NCI-H1417 treated with DMSO at 0.1 percent for 48 hours (cell line): ENCODE measurements around the gene SUPT4H1.

Experiments
- DNase-seq: peaks from one replicate; lab custom pipeline; 2025; lab: John Stamatoyannopoulos, UW

The SUPT4H1 gene

DNA sequence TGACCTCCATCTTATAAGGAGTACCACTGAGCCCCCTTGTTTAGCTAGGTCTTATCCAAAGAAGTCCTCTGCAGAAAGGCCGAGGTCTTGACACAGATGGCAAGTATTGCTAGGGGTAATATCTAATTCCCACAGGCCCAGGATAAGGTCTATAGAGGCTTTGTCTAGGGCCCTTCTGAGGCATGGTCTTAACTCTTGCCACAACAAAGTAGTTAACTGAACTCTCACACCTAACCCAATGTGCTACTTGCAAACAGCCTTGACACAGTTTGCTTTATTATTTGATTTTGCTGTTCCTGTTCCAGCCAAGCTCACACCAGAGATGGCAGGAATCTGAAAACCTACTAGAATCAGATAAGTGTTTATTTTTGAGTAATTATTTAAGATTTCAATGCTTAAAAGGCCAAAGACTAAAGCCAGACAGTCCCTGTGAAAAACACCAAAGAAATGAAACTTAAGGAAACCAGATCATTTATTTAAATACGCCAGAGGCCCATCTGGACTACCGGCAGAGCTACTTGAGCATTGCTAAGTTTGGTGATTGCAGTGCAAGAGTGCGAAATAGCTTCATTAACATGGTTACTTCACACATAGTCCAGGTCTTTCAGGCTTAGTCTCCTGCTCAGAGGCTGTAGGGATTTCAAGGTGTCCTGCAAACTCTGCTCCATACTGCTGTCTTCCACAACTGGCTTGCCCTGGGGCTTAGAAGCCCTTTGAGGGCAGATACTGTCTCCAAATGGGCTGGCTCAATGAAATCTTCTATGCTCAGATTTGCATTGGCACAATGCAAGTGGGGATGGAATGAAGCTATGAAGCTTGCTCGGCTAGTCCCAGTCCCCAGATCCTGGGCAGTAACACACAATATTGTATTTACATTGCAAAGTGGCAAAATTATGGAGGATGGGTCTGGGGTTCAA, 28.5 kb upstream of the SUPT4H1 start:
- DNase-seq, result no peak

DNA sequence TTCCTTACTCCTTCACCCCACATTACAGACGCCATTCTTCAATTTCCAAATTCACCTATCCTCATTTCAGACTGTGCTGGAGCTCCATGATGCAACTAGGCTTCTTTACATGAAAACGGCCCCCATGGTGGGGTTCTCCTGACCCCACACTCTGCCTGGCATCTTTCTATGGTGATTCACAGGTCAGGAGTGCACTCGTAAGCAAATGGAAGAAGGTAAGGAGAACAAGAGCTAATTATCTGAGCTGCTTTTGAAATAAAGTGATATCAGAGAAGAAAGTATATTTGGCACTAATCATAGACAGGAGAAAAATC, 27.5 kb upstream of the SUPT4H1 start:
- DNase-seq, result no peak

DNA sequence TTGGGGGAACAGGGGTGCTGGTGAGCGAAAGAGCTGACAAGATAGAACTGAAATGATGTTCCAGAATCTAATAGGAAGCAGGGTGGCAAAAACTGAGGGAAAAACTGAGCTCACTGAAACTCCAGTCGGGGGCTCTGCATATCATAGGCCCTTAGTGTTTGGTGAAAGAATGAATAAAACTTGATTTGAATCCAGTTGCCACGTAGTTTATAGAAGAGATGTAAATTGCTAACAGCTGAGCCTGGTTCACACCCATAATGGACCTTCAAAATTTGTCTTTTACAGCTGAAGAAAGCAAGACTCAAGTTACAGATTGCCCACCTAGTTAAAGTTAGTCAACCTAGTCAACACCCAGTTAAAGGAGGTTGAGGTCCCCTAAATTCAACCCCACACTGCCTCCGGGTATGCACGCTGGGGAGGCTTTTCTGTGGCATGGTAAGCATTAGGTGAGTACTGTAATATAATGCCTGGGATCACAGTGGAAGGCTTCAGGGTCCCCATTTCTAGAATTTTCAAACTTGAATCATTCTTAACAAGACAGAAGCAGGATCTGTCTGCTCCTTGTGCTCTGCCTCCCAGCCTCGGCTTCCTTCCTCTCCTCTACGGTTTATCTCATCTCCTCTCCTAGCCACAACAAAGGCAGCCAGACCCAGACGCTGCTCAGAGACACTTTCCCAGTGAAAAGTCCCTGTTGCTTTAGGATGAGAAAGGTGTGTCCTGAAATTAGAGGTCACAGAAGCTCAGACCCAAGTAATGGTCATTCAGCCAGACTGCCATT, 26.9 kb upstream of the SUPT4H1 start:
- no peak for DNase-seq

DNA sequence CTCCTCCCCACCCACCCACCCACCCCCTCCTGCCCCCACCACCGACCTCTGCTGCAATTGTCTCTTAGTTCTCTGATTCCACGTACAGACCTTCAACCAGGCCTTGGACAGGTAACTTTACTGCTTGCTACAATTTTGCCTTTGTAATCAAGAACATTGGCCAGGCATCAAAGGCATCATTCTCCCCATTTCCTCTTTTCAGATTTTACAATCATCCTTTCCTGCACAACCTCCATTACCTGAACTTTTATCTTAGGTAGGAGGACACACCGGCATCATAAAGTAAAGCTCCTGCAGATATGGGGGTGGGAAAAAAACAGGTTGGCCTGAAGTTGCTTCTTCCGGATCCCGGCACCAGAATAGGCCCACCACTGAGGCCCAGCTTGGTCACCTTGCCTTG, 25.7 kb upstream of the SUPT4H1 start:
- DNase-seq, result no peak

DNA sequence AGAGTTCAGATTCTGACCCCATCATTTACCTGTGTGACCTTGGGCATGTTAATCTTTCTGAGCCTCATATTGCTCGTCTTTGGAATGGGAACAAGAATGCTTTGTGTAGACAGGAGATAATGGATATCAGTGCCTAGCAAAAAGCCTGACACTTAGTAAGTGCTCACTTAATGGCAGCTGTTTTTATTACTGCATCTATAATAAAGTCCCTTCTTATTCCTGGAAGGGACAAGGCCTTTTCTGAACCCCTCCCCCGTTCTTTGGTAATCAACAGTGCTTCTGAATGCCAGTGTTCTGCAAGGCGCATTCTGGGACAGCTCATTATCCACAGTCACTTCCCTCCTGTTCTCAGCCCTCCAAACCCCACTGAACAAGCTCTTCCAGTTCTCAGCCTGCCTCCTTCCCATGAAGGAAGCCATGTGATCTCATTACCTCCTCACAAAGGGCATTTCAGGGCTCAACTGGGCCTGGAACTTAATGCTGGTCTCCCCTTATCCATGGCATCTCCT, 25.1 kb upstream of the SUPT4H1 start:
- DNase-seq, result no peak

DNA sequence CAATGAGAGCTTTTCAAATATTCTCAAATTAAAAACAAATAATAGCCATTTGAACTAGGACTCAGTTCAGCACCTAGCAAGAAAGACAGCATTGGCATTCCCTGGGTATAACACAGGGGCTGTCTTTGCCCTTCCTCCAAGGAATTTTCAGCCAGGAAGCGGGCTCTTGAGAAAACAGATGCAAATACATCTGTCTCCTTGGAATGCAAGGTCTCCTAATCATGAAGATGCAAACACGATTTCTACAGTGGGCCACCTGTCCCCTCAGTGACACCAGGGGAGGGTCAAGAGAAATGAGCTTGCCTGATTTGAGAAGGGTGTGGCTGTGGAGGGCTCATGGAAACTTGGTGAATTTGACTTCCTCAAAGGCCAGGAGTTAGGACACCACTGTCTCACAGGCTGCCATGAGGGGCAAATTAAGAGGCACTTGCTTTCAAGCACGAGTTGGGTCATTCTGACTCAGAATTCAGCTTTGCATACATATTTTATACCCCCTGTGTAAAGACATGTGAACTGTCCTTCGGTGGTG, 24.5 kb upstream of the SUPT4H1 start:
- no peak for DNase-seq

DNA sequence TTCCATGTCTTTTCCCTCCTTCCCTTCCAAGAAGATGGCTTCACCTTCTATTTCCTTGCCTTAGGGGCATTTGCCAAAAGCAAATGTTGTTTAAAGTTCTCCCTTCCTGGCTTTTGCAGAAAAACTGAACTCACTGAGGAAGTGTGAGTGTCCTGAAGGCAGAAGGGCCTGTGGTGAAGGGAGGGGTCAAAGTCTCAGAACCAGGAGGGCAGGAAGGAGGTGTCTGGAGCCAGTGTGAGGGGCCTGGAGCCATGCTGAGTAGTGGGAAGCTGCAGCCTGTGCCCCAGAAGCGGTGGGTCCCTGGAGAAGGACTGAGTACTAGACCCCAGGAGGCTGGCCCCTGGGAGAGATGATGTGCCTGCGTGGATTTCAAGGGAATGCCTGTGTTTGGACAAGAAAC, 23.8 kb upstream of the SUPT4H1 start:
- no peak for DNase-seq

DNA sequence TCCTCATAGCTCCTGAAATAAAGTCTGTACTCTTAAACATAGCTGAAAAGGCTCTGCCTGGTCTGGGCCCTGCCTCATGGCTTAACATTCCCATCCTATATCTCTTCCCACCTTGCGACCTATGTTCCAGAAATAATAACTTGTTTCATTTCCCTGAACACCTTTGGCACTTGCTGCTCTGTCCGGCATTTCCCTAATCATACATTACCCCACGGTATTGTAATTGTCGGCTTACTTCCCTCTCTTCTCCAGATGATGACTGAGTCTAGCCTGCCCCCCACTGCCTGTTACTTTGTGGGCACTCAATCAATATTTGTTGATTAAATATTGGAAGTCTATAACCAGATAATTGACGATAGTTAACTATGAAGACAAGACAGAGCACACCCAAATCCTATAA, 23.3 kb upstream of the SUPT4H1 start:
- no peak for DNase-seq

DNA sequence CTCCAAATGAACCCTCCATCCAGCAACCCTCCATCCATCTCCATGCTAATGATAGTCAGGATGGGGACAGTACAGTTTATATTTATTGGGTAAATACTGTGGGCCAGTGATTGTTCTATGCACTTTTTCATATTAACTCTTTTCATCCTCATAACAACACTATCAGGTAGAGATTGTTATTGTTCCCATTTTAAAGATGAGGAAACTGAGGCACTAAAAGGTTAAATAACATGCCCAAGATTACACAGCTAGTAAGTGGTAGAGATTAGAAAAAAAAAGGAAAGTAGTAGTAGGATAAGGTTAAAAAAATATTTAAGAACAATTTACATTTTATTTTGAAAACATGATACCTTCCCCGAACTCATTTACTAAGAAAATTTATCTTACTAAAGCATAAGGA, 21.9 kb upstream of the SUPT4H1 start:
- DNase-seq, result no peak

DNA sequence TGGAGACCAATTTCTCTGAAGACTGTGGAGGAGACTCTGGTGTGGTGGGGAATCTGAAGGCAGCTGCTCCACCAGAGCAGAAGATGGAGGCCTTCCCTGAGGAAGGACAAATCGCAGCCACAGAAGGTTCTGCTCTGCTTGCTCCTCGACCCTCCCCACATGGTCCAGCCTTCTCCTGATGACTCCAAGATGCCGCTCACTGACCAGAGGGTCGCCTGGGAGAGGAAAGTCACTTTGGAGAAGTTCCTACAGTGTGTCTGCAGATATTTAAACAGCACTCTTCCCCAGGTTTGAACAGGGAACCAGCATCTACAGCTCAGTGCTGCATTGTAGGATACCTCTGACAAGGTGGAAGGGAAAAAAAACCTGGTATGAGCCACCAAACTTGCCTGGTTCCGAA, 21.0 kb upstream of the SUPT4H1 start:
- no peak for DNase-seq

DNA sequence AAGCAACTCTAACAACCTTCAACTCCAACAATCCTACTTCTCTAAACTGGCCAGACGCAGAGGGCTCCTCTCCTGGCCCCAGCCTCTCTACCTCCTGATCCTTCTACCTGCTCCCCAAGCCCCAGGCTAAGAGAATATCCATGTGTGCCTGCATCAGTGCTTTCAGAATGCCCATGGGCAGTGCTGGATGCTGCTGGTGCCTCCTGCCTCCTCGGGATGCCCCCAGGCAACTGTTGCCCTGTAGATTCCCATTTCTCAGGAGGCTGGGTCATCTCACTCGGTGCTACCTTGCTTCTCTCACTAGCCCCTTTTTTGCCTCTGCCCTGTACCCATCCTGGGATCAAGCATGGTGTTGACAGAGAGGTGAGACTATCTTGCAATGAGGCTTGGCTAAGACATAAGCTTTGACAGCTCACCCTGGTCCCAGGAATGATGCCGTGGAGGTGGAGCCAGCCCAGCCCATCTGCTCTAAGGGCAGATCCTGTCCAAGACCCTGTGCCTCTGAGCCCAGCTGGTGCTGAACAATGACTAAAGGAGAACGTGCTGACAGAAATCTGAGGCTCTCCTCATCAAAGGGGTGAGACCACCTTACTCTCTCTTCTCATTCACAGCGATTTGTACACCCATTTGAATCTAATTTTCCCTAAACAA, 19.4 kb upstream of the SUPT4H1 start:
- DNase-seq, result no peak

DNA sequence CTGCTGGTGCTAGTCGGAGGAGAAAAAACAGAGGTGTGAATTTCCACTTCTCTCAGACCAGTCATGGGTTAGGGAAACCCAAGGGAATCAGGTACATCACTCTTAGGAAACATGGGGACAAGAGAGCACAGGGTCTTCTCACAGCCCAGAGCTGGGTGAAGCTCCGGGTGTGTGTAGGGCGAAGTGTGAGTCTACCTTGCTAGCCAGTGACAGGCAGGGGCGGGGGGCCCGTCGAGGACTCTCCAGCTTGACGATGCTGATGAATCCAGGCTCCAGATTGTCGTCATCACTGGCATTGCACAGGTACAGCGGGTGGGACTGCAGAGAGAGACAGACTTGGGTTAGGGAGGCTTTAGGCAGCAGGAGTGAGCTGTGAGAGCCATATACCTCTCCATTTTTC, 18.7 kb upstream of the SUPT4H1 start:
- no peak for DNase-seq

DNA sequence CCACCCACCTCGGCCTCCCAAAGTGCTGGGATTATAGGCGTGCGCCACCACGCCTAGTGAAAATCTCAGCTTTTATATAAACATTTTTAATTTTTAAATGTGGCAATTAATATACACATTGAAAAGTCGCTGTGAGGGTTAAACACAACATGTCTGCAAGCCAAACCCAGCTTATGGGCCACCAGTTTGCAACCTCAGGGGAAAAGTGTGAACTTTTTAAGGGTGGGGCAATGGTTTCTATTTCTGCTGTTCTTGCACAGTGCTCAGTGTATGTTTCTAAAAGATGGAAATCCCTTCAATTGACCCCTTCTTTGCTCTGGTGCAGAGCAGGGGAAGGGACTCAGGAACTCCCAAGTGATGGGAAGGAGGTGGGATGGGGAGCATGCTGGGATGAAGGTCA, 18.3 kb upstream of the SUPT4H1 start:
- no peak for DNase-seq

DNA sequence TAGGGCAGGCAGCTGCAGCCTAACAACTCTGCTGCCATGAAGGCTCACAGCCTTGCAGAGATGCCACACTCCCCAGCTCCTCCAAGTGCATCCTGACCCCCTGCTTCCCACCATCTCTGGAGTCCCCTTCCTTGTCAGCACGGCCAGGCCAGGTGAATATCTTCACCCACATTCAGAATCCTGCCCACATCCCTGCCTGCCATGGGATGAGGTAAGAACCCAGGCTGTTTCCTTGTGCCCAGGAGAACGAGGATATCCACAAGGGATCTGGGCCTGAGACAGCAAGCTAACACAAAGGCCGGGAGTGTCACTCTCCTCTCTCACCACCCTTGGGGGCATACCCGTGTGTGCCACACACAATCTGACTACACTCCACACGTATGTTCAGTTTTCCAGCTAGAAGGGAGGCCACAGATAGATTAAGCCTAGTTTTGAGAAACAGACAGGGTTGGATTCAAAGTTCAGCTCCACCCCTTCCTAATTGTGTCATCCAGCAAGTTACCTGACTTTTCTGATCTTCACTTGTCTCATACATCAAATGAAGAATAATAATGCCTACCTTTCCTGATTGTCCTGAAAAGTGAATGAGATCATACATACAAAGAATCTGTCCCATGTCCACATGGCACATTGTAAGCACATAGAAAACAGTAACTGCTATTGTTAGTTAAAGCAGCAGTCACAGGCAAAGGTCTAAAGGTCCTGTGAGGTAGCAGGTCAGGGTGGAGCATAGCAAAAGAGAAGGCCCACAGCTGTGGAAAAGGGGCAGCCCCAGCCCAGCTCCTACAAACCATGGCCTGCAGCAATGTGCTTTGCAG, 17.4 kb upstream of the SUPT4H1 start:
- DNase-seq, result no peak

DNA sequence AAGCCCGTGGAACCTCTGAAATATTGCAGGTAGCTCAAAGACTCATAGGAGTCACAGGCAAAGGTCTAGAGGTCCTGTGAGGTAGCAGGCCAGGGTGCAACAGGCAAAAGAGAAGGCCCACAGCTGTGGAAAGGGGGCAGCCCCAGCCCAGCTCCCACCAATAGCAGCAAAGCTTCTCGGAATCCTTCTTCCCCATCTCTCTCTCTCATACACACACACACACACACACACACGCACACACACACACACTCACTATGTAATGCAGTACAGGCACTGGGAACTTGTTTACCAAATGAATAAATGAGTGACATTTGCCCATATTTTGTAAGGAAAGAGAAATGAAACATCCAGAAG, 16.8 kb upstream of the SUPT4H1 start:
- DNase-seq, result no peak

DNA sequence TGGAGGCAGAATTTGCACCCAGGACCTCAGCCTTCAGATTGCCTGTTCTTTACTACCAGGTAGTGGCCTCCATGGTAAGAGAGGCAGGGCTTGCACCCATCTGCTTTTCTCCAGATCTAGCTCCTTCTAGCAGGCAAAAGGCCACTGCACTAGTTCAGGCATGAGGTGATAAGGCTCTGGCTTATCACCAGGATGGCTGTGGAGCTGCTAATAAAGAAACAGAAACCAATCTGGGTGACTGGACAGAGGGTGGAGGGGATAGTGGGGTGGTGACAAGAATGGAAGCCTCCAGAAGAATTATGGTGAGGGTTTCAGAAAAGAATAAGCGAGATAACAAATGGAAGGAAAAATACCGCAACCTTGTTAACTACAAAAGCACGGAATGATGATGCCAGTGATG, 15.5 kb upstream of the SUPT4H1 start:
- no peak for DNase-seq

DNA sequence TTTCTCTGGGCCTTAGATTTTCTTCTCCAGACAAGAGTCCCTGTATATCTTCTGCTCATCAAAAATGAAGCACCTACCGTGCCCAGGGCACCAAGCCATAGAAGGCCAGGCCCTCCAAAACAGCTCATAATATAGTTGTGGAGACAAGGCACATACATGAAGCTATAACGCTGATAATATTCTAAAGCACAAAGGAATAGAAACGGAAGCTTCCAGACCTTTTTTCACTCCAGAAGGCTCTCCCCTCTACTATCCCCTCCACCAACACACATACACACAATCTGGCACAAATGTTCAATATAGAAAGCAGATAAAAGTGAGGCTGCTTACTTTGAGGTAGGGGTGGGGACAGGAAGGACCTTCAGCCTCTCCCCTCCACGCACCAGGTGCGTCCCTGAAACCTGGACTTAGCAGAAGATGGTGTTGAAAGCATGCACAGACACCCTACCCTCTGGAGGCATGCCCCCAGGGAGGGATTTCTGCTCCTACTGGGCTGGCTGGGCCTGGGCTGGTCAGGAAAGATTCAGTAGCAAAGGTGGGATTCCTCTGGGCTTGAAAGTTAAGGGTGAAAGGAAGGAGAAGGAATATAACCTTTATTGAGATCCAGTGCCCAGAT, 14.1 kb upstream of the SUPT4H1 start:
- no peak for DNase-seq

DNA sequence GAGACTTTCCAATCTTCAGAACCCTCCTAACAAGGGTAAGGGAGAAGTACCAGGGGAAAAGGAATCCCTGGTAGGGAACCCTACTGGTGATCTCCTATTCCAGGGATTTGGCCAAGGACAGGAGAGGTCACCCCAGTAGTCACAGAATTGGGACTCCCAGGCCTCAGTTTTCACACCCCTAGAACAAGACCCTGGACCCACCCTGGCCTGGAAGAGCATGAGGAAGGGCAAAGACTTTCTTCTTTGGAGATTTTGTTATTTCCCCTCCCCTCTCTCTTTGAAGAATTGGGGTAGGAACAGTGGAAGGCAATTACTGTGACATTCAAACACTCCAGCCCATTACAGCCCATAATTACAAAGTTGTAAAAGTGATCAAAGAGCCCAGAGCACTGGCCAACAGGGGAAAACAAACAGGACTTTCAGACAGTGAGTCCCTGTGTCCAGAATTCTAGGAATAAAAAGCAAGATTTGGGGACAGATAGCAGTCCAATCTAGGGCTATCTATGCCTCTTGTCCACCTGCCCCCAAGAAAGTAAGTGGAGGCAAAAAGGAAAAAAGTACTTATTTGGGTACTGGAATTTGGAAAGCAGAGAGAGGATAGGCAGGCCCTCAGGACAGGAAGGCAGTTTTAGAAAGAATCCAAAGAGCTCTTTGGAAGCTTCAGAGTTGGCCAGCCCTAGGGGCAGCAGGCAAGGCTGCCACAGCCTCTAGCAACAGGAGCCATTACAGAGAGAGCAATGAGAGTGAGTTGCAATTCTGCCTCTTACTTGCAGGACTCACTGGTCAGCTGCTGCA, 13.4 kb upstream of the SUPT4H1 start:
- no peak for DNase-seq

DNA sequence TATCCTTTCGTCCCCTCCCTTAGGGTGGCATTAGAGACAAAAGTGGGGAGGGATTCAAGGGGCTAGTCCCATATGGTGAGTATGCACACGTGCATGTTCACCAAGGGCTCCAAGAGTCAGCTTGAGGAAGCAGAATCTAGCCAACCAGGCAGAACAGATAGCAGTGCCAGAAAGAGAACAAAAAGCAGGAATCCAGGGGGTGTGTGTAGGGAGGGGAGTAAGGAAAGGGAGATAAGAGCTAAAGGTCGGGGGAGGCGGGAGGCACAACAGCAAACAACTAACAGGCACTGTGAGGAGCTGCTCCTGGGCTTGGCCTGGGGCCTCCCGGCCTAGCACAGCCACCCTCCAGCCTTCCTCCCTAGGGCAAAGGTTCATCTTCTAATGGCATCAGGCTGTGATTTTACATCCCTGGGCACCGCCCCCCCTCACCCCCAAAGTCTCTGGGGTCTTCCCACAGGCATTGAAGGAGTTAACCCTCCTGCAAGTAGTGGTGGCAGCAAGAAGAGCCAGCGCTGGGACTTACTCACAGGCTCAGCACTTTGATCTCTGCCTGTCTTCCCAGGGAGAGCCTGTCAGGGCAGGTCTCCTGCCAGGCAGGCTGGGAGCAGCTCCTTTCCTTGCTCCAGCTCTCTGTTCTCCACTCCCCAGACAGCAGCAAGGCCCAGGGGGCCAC, 12.4 kb upstream of the SUPT4H1 start:
- DNase-seq, result no peak
